Osteocyte (in vitro differentiated cells): ENCODE data around the gene C1QTNF9. TPM values are rescaled to one million over a fixed set of nuclear protein-coding genes. Genes with fewer than 3 reads are reported as not detected.
"Not testable (repeated sequence)": the region's sequence is repeated elsewhere in the genome, so short reads cannot be mapped to it uniquely, and the experiment has no call there.

ENCODE experiments used
- DNase-seq: peaks from one replicate; pipeline ENCODE4 v3.0.0; 2021; ENCODE audit warnings: mixed read lengths; ENCODE audit not compliant: unreplicated experiment; ENCODE audit errors: extremely low spot score
- H3K27ac Mint-ChIP-seq: one replicate; pipeline ENCODE4 v1.8.0; 2021; ENCODE audit warnings: mild to moderate bottlenecking, mixed read lengths; ENCODE audit not compliant: unreplicated experiment
- H3K27me3 Mint-ChIP-seq: one replicate; pipeline ENCODE4 v1.8.0; 2021; ENCODE audit warnings: mixed read lengths; ENCODE audit not compliant: unreplicated experiment
- H3K36me3 Mint-ChIP-seq: one replicate; pipeline ENCODE4 v1.8.0; 2021; ENCODE audit warnings: mixed read lengths; ENCODE audit not compliant: unreplicated experiment
- H3K4me1 Mint-ChIP-seq: one replicate; pipeline ENCODE4 v1.8.0; 2021; ENCODE audit warnings: mixed read lengths; ENCODE audit not compliant: unreplicated experiment
- H3K4me3 Mint-ChIP-seq: one replicate; pipeline ENCODE4 v1.8.0; 2021; ENCODE audit warnings: mild to moderate bottlenecking, moderate library complexity, mixed read lengths; ENCODE audit not compliant: unreplicated experiment
- H3K9me3 Mint-ChIP-seq: one replicate; pipeline ENCODE4 v1.8.0; 2021; ENCODE audit warnings: mixed read lengths; ENCODE audit not compliant: unreplicated experiment
- CTCF ChIP-seq: fragments of 200-600 bp; sonication (generic); IDR thresholded peaks from 2 replicates; pipeline ENCODE4 v1.5.0; 2021; ENCODE audit warnings: antibody characterized with exemption, mild to moderate bottlenecking, moderate library complexity
- total RNA-seq: library from RNA; stranded (reverse); gene quantifications from 2 replicates; pipeline ENCODE4 v1.2.1, GENCODE V29; 2021

Gene C1QTNF9
- total RNA-seq, 1 donor from 2014 or later = not detected

GRCh38 chr13:24356270-24356669 is 46.9 kb downstream of the C1QTNF9 start:
- H3K4me3 Mint-ChIP-seq = no peak overlapping the region
- TF ChIP-seq CTCF = no peak
- no peaks in the 10 kb centered on the region for H3K9me3 Mint-ChIP-seq
- H3K36me3 Mint-ChIP-seq = no peaks in the 10 kb centered on the region
- no peak overlapping the region for H3K27ac Mint-ChIP-seq
- no peaks in the 10 kb centered on the region for H3K27me3 Mint-ChIP-seq
- DNase-seq = no peak
- H3K4me1 Mint-ChIP-seq = no peaks in the 10 kb centered on the region

DNA sequence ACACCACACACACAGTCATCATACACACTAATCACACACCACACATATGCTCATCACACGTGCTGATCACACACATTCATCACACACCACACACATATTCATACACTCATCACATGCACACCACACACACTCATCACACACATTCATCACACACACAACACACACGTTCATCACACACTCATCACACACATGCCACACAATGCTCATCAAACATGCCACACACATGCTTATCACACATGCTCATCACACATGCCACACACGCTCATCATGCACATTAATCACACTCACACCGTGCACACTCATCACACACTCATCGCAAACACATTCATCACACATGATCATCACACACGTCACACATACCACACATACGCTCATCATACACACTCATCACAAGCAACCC is 47.5 kb downstream of the C1QTNF9 start:
- Mint-ChIP-seq H3K4me3 (no peak overlapping the region), H3K4me1 (no peaks in the 10 kb centered on the region), H3K9me3 (no peaks in the 10 kb centered on the region), H3K36me3 (no peaks in the 10 kb centered on the region), H3K27me3 (no peaks in the 10 kb centered on the region), H3K27ac (no peak overlapping the region)
- DNase-seq = no peak
- no peak for TF ChIP-seq CTCF

GRCh38 chr13:24357756-24358155 is 48.4 kb downstream of the C1QTNF9 start:
- H3K4me1 Mint-ChIP-seq = no peaks in the 10 kb centered on the region
- TF ChIP-seq CTCF = no peak
- no peaks in the 10 kb centered on the region for H3K36me3 Mint-ChIP-seq
- H3K27ac Mint-ChIP-seq = no peak overlapping the region
- no peaks in the 10 kb centered on the region for H3K27me3 Mint-ChIP-seq
- H3K9me3 Mint-ChIP-seq = no peaks in the 10 kb centered on the region
- DNase-seq = no peak
- H3K4me3 Mint-ChIP-seq = no peak overlapping the region

GRCh38 chr13:24358836-24359235 is 49.5 kb downstream of the C1QTNF9 start:
- H3K27me3 Mint-ChIP-seq, H3K27ac Mint-ChIP-seq, H3K9me3 Mint-ChIP-seq, H3K4me1 Mint-ChIP-seq, H3K36me3 Mint-ChIP-seq, H3K4me3 Mint-ChIP-seq, DNase-seq: not testable (repeated sequence)

DNA sequence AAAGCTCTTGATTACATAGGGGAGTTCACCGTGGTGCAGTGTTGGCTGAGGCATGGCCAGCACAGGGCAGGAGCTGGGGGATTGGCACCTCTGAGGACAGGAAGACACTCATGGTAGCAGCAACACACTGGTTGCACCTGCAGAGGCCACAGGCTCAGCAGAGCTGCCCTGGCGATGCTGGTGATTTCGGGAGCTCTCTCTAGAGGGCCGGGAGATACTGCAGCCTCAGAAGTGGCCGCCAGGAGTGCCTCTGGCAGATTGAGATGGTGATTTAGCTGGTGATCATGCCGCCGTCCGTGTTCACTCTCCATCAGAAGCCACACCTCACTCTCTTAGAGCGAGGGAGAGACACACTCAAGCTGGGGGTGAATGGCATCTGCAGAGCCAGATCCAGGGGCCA is 49.9 kb downstream of the C1QTNF9 start:
- H3K4me1 Mint-ChIP-seq, H3K4me3 Mint-ChIP-seq, DNase-seq, H3K36me3 Mint-ChIP-seq, H3K27me3 Mint-ChIP-seq, H3K27ac Mint-ChIP-seq, H3K9me3 Mint-ChIP-seq: not testable (repeated sequence)

GRCh38 chr13:24360106-24360505 is 50.7 kb downstream of the C1QTNF9 start:
- Mint-ChIP-seq H3K4me1 (no peaks in the 10 kb centered on the region), H3K36me3 (no peaks in the 10 kb centered on the region), H3K27me3 (no peaks in the 10 kb centered on the region), H3K27ac (no peak overlapping the region), H3K9me3 (no peaks in the 10 kb centered on the region), H3K4me3 (no peak overlapping the region)
- no peak for TF ChIP-seq CTCF
- DNase-seq = no peak
